GM23248 (cell line): ENCODE results near the gene UPB1.

Source experiments
- EZH2 ChIP-seq: fragments of 200-600 bp; sonication (generic); IDR thresholded peaks from 2 replicates; pipeline ENCODE4 v1.6.1; 2018; ENCODE audit warnings: antibody characterized with exemption, mild to moderate bottlenecking; ENCODE audit not compliant: insufficient read depth, poor library complexity, severe bottlenecking
- EZH2phosphoT487 ChIP-seq: fragments of 200-600 bp; sonication (generic); IDR thresholded peaks from 2 replicates; pipeline ENCODE4 v1.6.1; 2018; ENCODE audit warnings: antibody characterized with exemption, moderate library complexity, mild to moderate bottlenecking, low read depth; ENCODE audit not compliant: insufficient read depth

- TF ChIP-seq EZH2 (no peak), EZH2phosphoT487 (no peak)
Measured at GRCh38 chr22:24550902-24551435, 55.8 kb downstream of the UPB1 start.
